Keratinocyte (primary cell): ENCODE data around the gene INPP5A.

ENCODE experiments used
- EZH2 ChIP-seq: IDR thresholded peaks from one replicate; pipeline ENCODE4 v1.6.1; 2012; ENCODE audit warnings: inconsistent platforms, mild to moderate bottlenecking, low read length, moderate library complexity
- TF ChIP-seq, protein P1 (sequence below), 3 experiments: IDR thresholded peaks in 1 of 3; conservative IDR thresholded peaks in 1 of 3; optimal IDR thresholded peaks in 1 of 3; 2 replicates in 2 of 3; 3 replicates in 1 of 3; pipeline versions ENCODE3 to v1.5.1; 2011; ENCODE audit warnings: low read length in 3 of 3, mild to moderate bottlenecking in 3 of 3, moderate library complexity in 2 of 3, control low read depth in 1 of 3, inconsistent platforms in 1 of 3; ENCODE audit not compliant: insufficient read depth in 2 of 3; ENCODE audit errors: extremely low read depth in 1 of 3

DNA sequence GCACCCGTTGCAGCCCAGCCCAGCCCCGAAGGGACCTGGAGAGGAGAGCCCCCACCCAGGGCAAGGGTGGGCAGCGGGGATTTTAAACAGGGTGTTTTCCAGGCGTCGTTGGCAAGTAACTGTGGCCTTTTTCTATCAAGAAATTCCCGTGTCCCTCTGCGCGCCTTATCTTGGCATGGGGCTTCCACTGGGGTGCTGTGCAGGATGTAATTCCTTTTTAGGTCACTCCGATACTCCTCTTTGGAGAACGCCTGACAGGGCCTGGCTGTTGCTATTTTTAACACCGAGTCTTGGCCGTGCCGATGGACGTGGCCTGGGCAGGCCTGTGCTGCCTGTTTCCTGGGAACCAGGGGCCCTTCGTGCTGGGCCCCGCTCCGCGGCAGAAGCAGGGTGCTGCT, 93.8 kb downstream of the INPP5A start:
- TF ChIP-seq, protein P1, sequence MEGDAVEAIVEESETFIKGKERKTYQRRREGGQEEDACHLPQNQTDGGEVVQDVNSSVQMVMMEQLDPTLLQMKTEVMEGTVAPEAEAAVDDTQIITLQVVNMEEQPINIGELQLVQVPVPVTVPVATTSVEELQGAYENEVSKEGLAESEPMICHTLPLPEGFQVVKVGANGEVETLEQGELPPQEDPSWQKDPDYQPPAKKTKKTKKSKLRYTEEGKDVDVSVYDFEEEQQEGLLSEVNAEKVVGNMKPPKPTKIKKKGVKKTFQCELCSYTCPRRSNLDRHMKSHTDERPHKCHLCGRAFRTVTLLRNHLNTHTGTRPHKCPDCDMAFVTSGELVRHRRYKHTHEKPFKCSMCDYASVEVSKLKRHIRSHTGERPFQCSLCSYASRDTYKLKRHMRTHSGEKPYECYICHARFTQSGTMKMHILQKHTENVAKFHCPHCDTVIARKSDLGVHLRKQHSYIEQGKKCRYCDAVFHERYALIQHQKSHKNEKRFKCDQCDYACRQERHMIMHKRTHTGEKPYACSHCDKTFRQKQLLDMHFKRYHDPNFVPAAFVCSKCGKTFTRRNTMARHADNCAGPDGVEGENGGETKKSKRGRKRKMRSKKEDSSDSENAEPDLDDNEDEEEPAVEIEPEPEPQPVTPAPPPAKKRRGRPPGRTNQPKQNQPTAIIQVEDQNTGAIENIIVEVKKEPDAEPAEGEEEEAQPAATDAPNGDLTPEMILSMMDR (optimal IDR thresholded peaks at IDR 0.05 in 1 of 3, IDR thresholded peaks at IDR 0.05 in 1 of 3, conservative IDR thresholded peaks at IDR 0.05 in 1 of 3; ENCODE audit: extremely low read depth in 1 of 3, insufficient read depth in 2 of 3, low read length in 3 of 3), result no peak
- no peak for TF ChIP-seq EZH2
